Hepatocyte (in vitro differentiated cells): ENCODE data around the gene XRCC4. TPM values are rescaled to one million over a fixed set of nuclear protein-coding genes. Genes with fewer than 3 reads are reported as not detected.

Source experiments
- DNase-seq: peaks from one replicate; pipeline ENCODE4 v3.0.0-alpha.2; 2016; ENCODE audit warnings: low spot score
- H2AFZ ChIP-seq: fragments of 200-600 bp; sonication (generic); 2 replicates; pipeline ENCODE4 v1.6.0; 2016; ENCODE audit warnings: antibody characterized with exemption, mild to moderate bottlenecking
- H3K27ac ChIP-seq: fragments of 200-600 bp; sonication (generic); 2 replicates; pipeline ENCODE4 v1.5.1; 2016; ENCODE audit warnings: mild to moderate bottlenecking
- H3K27me3 ChIP-seq: fragments of 200-600 bp; sonication (generic); 2 replicates; pipeline ENCODE4 v1.6.1; 2016
- H3K36me3 ChIP-seq: fragments of 200-600 bp; sonication (generic); replicated peaks from 2 replicates; pipeline ENCODE4 v1.5.1; 2016; ENCODE audit warnings: low read depth; ENCODE audit not compliant: insufficient read depth
- H3K4me1 ChIP-seq: fragments of 200-600 bp; sonication (generic); 2 replicates; pipeline ENCODE4 v1.5.1; 2016; ENCODE audit warnings: mild to moderate bottlenecking, moderate library complexity; ENCODE audit not compliant: insufficient read depth
- H3K4me2 ChIP-seq: fragments of 200-600 bp; sonication (generic); 2 replicates; pipeline ENCODE4 v1.6.0; 2016
- H3K4me3 ChIP-seq: fragments of 200-600 bp; sonication (generic); 2 replicates; pipeline ENCODE4 v1.5.1; 2016; ENCODE audit warnings: mild to moderate bottlenecking
- H3K79me2 ChIP-seq: fragments of 200-600 bp; sonication (generic); 2 replicates; pipeline ENCODE4 v1.6.0; 2017; ENCODE audit warnings: mild to moderate bottlenecking
- H3K9me2 ChIP-seq: fragments of 200-600 bp; sonication (generic); replicated peaks from 2 replicates; pipeline ENCODE4 v1.6.0; 2017; ENCODE audit warnings: mild to moderate bottlenecking; ENCODE audit not compliant: insufficient read depth
- H3K9me3 ChIP-seq: fragments of 200-600 bp; sonication (generic); 2 replicates; pipeline ENCODE4 v1.5.1; 2016; ENCODE audit warnings: low read depth, mild to moderate bottlenecking
- H4K20me1 ChIP-seq: fragments of 200-600 bp; sonication (generic); 2 replicates; pipeline ENCODE4 v1.6.0; 2016; ENCODE audit warnings: mild to moderate bottlenecking; ENCODE audit not compliant: insufficient read depth, poor library complexity, severe bottlenecking
- EZH2 ChIP-seq: fragments of 200-600 bp; sonication (generic); IDR thresholded peaks from 2 replicates; pipeline ENCODE4 v1.6.1; 2016; ENCODE audit warnings: antibody characterized with exemption, mild to moderate bottlenecking, borderline replicate concordance
- EZH2phosphoT487 ChIP-seq: fragments of 200-600 bp; sonication (generic); IDR thresholded peaks from one replicate; pipeline ENCODE4 v1.6.1; 2018; ENCODE audit warnings: antibody characterized with exemption, mild to moderate bottlenecking, low read depth, moderate library complexity; ENCODE audit not compliant: unreplicated experiment, severe bottlenecking
- WGBS: methylation state at CpG from one replicate; pipeline ENCODE4 v1.1.6; 2016; ENCODE audit warnings: low lambda C conversion rate; ENCODE audit errors: missing lambda C conversion rate; 5-methylcytosine and 5-hydroxymethylcytosine counted together
- polyA plus RNA-seq: library from polyadenylated mRNA; unstranded; fragments of >200 nt; fragmentation: Nextera tagmentation; extraction: Ambion mirVana; gene quantifications from 2 replicates; pipeline ENCODE4 v1.2.1, GENCODE V29; 2016
- total RNA-seq: library from RNA; depleted of rRNA; stranded (reverse); fragments of >200 nt; gene quantifications from 2 replicates; pipeline ENCODE4 v1.2.3, GENCODE V29; 2014
- TF ChIP-seq, protein P1 (sequence below): fragments of 200-600 bp; sonication (generic); IDR thresholded peaks from 2 replicates; pipeline ENCODE4 v1.5.1; 2016; ENCODE audit warnings: antibody characterized with exemption, mild to moderate bottlenecking; ENCODE audit not compliant: poor library complexity

Gene XRCC4
- total and polyA plus RNA-seq, 2 experiments from 2014 or later: 12.7 to 21.5 TPM

DNA sequence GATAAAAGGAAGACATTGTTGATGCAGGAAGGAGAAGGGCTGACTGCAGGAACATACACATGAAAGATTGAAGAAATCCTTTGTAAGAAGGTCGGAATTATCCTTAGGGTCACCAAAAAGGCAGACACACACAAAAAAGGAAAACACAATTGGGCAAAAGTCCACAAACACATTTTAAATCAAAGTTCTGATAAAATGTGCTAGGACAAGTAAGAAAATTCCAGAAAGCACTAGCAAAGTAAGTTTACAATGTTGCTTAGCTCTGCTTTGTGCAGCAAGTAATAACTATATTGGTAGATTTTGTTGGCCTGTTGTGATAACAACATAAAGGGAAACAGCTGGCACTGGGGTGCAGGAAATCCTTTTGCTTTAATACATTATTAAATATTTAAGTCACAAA is 294.4 kb downstream of the XRCC4 start:
- no peaks in the 10 kb centered on the region for H3K9me2 ChIP-seq
- no peaks in the 10 kb centered on the region for H4K20me1 ChIP-seq
- no peaks in the 10 kb centered on the region for H3K27me3 ChIP-seq
- no peaks in the 10 kb centered on the region for H3K9me3 ChIP-seq
- H3K4me1 ChIP-seq: no peaks in the 10 kb centered on the region
- no peak overlapping the region for H3K4me2 ChIP-seq
- TF ChIP-seq, protein P1, sequence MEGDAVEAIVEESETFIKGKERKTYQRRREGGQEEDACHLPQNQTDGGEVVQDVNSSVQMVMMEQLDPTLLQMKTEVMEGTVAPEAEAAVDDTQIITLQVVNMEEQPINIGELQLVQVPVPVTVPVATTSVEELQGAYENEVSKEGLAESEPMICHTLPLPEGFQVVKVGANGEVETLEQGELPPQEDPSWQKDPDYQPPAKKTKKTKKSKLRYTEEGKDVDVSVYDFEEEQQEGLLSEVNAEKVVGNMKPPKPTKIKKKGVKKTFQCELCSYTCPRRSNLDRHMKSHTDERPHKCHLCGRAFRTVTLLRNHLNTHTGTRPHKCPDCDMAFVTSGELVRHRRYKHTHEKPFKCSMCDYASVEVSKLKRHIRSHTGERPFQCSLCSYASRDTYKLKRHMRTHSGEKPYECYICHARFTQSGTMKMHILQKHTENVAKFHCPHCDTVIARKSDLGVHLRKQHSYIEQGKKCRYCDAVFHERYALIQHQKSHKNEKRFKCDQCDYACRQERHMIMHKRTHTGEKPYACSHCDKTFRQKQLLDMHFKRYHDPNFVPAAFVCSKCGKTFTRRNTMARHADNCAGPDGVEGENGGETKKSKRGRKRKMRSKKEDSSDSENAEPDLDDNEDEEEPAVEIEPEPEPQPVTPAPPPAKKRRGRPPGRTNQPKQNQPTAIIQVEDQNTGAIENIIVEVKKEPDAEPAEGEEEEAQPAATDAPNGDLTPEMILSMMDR: no peak
- 78% methylated on average over 1 of the region's 1 CpG for WGBS
- no peak overlapping the region for H3K27ac ChIP-seq
- DNase-seq: no peak
- no peak overlapping the region for H2AFZ ChIP-seq
- H3K79me2 ChIP-seq: no peaks in the 10 kb centered on the region
- H3K4me3 ChIP-seq: no peak overlapping the region
- no peaks in the 10 kb centered on the region for H3K36me3 ChIP-seq

DNA sequence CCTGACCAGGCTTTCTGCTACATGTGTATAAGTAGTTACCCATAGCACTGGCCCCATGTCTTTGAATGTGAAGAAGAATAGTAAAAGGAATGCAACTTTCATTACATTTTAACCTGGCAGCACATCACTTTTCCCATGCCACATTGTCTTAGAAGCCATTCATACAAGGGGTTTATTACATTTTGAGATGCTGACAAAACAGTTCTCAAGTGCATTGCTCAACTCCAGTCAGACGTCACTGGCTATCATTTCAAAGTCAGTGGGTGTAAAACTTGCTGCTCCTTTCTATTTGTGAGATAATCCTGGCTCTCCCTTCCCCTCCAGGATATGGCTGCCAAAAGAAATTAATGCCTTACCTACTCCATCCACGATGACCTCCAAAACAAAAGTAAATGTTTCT is 297.2 kb downstream of the XRCC4 start:
- Histone ChIP-seq H3K4me1 (no peaks in the 10 kb centered on the region), H3K79me2 (no peaks in the 10 kb centered on the region), H3K4me2 (no peak overlapping the region), H2AFZ (no peak overlapping the region), H3K9me2 (no peaks in the 10 kb centered on the region), H3K27me3 (no peaks in the 10 kb centered on the region), H3K27ac (no peak overlapping the region), H4K20me1 (no peaks in the 10 kb centered on the region), H3K4me3 (no peak overlapping the region), H3K9me3 (no peaks in the 10 kb centered on the region), H3K36me3 (no peaks in the 10 kb centered on the region)
- no peak for DNase-seq
- TF ChIP-seq EZH2: no peak
- TF ChIP-seq EZH2phosphoT487: no peak
- 65% methylated on average over 2 of the region's 2 CpGs for WGBS

DNA sequence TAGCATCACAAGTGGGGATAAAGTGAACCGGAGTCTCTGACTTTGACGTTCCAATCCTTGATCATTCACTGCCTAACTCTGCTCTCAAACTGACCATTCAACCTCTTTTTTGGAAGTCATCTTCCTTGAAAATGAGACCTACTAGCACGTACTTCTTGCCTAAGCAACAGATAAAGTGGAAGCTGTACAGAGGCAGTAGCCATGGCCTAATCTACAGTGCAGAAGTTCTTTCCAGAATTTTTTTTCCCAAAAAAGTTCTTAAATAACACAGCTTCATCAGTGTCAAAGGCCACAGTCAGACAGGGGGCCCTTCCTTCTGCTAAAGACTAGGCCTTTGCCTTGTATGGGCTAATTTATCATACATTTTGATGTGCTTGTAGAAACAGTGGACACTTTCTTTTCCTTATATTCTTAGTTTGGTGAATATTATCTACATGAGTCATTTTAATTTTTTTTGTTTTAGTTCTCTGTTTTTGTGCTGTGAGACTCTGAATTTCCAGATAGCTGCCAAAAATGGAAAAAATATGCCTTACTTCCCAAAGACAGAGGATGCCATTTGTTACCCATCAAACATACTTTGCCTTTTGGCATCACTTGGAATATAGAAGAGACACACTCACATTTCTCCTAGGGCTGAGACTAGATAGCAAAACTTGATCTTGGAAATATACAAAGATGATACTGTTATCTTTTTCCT is 297.9 kb downstream of the XRCC4 start:
- Histone ChIP-seq H3K36me3 (no peaks in the 10 kb centered on the region), H3K9me2 (no peaks in the 10 kb centered on the region), H3K79me2 (no peaks in the 10 kb centered on the region), H3K4me1 (no peaks in the 10 kb centered on the region), H3K27ac (no peak overlapping the region), H2AFZ (no peak overlapping the region), H3K4me3 (no peak overlapping the region), H3K27me3 (no peaks in the 10 kb centered on the region), H4K20me1 (no peaks in the 10 kb centered on the region), H3K9me3 (no peaks in the 10 kb centered on the region), H3K4me2 (no peak overlapping the region)
- WGBS: 73% methylated on average over 3 of the region's 3 CpGs
- TF ChIP-seq EZH2phosphoT487 (no peak), EZH2 (no peak)
- TF ChIP-seq, protein P1: no peak
- DNase-seq: no peak

DNA sequence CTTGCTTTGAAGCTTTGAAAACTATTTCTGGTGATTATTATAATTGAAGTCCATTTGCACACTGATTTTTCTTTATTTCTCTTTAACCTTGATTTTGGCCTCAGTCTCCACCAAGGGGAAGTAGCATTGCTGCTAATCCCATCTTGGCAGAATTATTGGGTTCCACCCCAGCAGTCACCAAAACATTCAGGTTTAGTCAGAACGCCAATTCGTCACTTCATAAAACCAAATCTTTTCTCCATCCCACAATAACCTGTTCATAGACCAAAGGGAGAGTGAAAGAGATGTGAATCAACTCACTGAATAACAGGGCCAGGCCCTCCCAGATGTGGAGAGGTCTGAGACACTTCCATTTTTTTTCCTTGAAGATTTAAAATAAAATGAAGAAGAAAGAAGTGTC is 299.1 kb downstream of the XRCC4 start:
- H3K27me3 ChIP-seq: no peaks in the 10 kb centered on the region
- no peaks in the 10 kb centered on the region for H3K79me2 ChIP-seq
- no peak overlapping the region for H2AFZ ChIP-seq
- no peaks in the 10 kb centered on the region for H3K36me3 ChIP-seq
- no peaks in the 10 kb centered on the region for H3K4me1 ChIP-seq
- no peak for DNase-seq
- no peak overlapping the region for H3K4me2 ChIP-seq
- no peak overlapping the region for H3K4me3 ChIP-seq
- TF ChIP-seq, protein P1: no peak
- TF ChIP-seq EZH2phosphoT487 (no peak), EZH2 (no peak)
- H3K9me3 ChIP-seq: no peaks in the 10 kb centered on the region
- H3K9me2 ChIP-seq: no peaks in the 10 kb centered on the region
- 89% methylated on average over 2 of the region's 2 CpGs for WGBS
- H4K20me1 ChIP-seq: no peaks in the 10 kb centered on the region
- H3K27ac ChIP-seq: no peak overlapping the region
